ENCODE measurements around the gene CIB4.

GRCh38 chr2:26640781-26641564 is at the start of gene CIB4:
- no peak for TF ChIP-seq CTCF (IDR thresholded peaks at IDR 0.05)
- TF ChIP-seq POLR2A (IDR thresholded peaks at IDR 0.05) = no peak
- TF ChIP-seq POLR2AphosphoS5 (IDR thresholded peaks at IDR 0.05) = no peak
- no peak for TF ChIP-seq EP300 (IDR thresholded peaks at IDR 0.05)

All from sigmoid colon (tissue), 4 donors.